Endometrial microvascular endothelial cells (primary cell): ENCODE measurements around the gene SCAMP3. TPM values are rescaled to one million over a fixed set of nuclear protein-coding genes. Genes with fewer than 3 reads are reported as not detected.
"Not testable (repeated sequence)": the region's sequence is repeated elsewhere in the genome, so short reads cannot be mapped to it uniquely, and the experiment has no call there.

Experiments
- in situ Hi-C: cut with HindIII; loops from 2 replicates; pipeline ENCODE4 v1.10.0; 2017; ENCODE audit warnings: low sequenced_read_pairs, low pct_unique_long_range_greater_than_20kb; ENCODE audit errors: inconsistent ontology term
- total RNA-seq: library from RNA; depleted of rRNA; stranded (reverse); fragments of >200 nt; gene quantifications from one replicate; pipeline ENCODE4 v1.2.3, GENCODE V29; 2015; ENCODE audit errors: inconsistent ontology term

SCAMP3 gene
- total RNA-seq, 1 donor from 2014 or later: 77.1 TPM

- in situ Hi-C loops: no loop called here
These were observed 21.0 kb downstream of the SCAMP3 start for GRCh38 chr1:155241069-155241679.

GRCh38 chr1:155236451-155236850 lies 25.7 kb downstream of the SCAMP3 start:
- in situ Hi-C loops: no loop called here

- in situ Hi-C loops: not testable (repeated sequence)
These were observed 26.8 kb downstream of the SCAMP3 start for GRCh38 chr1:155235375-155235774.

DNA sequence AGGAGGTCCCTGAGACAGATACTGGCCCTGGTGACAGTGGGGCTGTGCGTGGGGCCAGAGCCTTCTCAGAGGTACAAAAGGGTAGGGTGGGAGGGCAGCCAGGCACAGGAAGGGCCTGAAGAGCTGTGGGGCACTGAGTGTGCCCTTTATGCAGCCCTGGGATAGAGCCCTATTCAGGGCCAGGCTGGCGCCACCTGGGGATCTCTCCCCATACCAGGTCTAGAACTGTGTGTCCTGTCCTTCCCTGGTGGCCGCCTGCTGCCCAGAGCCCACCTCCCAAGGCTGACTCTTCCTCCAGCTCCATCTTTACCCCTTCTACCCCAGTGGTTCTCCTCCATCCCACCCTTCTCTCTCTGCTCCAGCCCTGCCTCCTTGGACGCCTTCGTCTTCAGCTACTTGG lies 28.7 kb downstream of the SCAMP3 start:
- in situ Hi-C loops: not testable (repeated sequence)

DNA sequence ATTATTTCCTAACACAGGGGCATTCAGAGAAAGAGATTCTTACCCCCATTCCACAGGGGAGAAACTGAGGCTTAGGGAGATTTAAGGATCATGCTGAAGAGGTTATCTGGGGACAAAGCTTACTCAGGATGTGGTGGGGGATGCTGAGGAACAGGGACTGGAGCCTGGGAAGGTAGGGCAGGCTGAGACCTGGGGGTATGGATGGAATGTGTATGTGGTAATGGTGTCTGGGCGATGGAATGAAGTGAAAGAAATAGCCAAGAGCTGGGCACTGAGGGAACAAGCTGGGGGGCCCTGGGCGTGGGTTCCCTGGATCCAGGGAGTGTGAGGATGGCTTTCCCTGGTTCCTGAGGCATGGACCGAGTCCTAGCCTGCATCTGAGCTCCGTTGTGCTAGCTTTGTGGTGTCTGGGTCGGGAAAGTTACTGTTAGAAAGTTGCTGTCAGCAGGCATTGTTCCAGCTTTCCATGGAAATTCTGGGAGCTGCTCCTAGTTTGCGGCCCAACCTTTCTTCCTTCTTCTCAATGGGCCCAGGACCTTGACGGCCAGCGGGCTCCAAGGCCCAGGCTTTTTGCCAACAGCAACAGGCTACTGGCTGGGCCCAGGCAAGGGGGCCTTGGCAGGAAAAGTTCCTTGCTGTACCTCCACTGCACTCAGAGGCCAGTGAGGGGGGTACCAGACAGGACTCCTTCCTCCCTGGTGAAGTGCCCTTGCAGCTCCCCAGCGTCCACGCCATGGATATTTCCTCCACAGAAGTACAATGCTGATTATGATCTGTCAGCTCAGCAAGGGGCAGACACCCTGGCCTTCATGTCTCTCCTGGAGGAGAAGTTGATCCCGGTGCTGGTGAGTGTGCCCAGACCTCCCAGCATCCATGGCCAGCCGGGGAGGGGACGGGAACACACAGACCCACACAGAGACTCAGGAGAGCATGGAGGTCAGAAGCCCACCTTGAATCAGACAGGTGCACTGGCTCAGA lies 29.9 kb downstream of the SCAMP3 start:
- in situ Hi-C loops: not testable (repeated sequence)

DNA sequence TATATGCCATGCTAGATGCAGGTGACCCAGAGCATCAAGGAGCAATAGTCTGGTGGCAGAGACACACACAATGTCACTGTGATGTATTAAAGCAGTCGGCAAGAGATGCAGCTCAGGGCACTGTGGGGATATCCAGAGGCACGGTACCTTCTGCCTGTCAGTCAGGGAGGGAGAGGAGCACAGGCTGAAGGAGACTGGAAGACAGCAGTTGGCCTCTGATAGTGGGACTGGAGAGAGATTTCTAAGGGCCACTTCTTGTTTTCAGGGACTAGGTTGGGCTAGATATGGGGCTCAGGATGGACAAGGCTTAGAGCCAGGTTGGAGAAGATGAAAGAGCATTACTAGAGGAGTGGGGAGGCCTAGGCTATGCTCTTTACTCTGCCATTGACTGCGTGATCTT lies 30.9 kb downstream of the SCAMP3 start:
- in situ Hi-C loops: not testable (repeated sequence)

DNA sequence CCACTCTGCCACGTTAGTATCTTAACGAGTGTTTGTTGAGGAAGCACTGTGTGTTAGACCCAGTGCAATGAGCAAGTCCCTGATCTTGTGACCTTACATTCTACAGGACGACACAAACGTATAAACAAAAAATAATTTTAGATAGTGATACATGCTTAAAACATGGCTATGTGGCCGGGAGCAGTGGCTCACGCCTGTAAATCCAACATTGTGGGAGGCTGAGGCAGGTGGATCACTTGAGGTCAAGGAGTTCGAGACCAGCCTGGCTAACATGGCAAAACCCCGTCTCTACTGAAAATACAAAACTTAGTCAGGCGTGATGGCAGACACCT lies 34.1 kb downstream of the SCAMP3 start:
- in situ Hi-C loops: no loop called here

GRCh38 chr1:155227261-155228095 lies 34.7 kb downstream of the SCAMP3 start:
- in situ Hi-C loops: no loop called here

DNA sequence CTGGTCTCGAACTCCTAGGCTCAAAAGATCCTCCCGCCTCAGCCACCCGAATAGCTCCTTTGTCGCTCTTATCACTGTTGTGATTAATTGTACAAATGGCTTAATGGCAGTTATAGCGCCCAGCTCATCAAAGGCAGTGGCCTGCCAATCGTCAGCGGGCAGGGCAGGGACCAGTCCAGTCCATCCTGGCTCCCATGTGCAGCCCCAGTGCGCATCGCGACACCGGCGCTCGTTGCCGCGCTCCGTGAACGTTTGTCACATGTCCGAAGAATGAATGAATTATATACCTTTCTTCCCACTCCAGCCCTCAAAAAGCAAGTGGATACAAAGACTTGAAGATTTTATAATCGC lies 35.3 kb downstream of the SCAMP3 start:
- in situ Hi-C loops: no loop called here

DNA sequence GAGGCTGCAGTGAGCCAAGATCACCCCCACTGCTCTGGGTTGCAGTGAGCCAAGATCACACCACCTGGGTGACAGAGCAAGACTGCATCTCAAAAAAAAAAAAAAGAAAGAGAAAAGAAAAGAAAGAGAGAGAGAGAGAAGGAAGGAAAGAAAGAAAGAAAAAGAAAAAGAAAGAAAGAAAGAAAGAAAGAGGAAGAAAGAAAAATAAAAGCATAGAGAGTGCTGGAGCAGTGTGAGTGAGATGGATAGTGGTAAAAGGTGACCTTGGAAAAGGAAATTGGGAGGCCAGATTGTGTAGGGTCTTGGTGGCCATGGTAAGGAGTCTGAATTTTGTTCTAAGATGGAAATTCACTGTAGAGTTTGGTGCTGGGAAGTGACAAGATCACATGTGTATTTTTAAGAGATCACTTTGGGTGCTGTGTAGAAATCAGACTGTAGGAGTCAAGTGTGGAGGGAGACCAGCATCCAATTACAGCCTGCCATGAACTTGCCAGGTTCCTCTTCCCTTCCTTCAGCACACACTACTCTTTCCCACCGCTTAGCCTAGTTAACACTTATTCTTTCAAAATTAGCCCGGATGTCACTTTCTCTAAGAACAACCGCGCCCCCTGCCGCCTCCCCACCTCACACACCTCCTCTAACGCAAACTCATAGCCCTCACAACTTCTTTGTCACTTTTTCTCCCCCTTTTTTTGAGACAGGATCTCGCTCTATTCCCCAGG lies 35.8 kb downstream of the SCAMP3 start:
- in situ Hi-C loops: no loop called here

DNA sequence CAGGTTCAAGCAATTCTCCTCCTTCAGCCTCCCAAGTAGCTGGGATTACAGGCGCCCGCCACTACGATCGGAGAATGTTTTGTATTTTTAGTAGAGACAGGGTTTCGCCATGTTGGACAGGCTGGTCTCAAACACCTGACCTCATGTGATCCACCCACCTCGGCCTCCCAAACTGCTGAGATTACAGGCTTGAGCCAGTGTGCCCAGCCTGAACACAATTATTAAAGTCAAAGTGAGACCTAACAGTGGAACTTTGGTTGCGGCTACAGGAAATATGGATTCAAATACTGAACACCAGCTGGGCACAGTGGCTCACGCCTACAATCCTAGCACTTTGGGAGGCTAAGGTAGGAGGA lies 36.8 kb downstream of the SCAMP3 start:
- in situ Hi-C loops: not testable (repeated sequence)

GRCh38 chr1:155223047-155223446 lies 39.1 kb downstream of the SCAMP3 start:
- in situ Hi-C loops: no loop called here

DNA sequence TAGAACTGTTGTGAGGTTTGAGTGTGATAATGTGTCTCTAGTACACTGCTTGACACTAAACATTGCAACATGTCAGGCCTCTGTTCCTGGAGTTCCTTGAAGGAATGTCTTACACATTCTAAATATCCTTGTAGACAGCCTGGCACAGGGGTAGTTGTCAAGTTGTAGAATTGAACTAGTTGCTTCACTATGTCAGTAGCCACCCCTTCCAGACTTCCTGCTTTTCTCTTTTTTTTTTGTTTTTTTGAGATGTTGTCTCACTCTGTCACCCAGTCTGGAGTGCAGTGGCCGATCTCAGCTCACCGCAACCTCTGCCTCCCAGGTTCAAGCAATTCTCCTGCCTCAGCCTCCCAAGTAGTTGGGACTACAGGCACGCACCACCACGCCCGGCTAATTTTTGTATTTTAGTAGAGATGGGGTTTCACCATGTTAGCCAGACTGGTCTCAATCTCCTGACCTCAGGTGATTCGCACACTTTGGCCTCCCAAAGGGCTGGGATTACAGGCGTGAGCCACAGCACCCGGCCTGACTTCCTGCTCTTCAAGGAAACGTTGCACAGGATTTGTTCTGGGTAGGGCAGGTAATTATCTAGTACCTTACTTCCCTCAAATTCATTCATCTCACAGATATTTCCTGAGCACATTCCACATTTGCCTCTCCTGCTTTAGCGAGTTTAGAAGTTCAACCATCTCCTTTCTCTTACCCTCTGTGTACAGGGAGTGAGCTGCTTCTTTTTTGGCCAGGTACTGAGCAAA lies 41.8 kb downstream of the SCAMP3 start:
- in situ Hi-C loops: not testable (repeated sequence)

- in situ Hi-C loops: no loop called here
These were observed 42.5 kb downstream of the SCAMP3 start for GRCh38 chr1:155219592-155220031.

- in situ Hi-C loops: no loop called here
These were observed 43.1 kb downstream of the SCAMP3 start for GRCh38 chr1:155218854-155219591.

- in situ Hi-C loops: not testable (repeated sequence)
These were observed 47.5 kb downstream of the SCAMP3 start for GRCh38 chr1:155214702-155215101.

DNA sequence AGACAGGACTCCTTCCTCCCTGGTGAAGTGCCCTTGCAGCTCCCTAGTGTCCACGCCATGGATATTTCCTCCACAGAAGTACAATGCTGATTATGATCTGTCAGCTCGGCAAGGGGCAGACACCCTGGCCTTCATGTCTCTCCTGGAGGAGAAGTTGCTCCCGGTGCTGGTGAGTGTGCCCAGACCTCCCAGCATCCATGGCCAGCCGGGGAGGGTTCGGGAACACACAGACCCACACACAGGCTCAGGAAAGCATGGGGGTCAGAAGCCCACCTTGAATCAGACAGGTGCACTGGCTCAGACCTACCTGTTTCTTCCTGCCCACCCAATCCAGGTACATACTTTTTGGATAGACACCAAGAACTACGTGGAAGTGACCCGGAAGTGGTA lies 50.1 kb downstream of the SCAMP3 start:
- in situ Hi-C loops: not testable (repeated sequence)
